ENCODE results near the gene MICAL2.
A peak's percentile ranks its signal among the peaks of the same experiment; 100 is the strongest.

The MICAL2 gene

GRCh38 chr11:12288212-12288930 is 178.0 kb downstream of the MICAL2 start:
- Histone ChIP-seq H3K4me3 (ENCODE audit: low read length) (peak overlapping the region; percentile 63), H3K4me2 (ENCODE audit: low read length) (peak overlapping the region; percentile 81), H3K36me3 (ENCODE audit: insufficient read depth, low read length) (no peaks in the 10 kb centered on the region), H3K27me3 (ENCODE audit: control insufficient read depth, insufficient read depth, low read length) (no peaks in the 10 kb centered on the region), H3K9ac (ENCODE audit: low read depth, low read length) (peak overlapping the region; percentile 86), H3K9me3 (replicated peaks; ENCODE audit: low read length) (no peaks in the 10 kb centered on the region), H3K4me1 (ENCODE audit: control insufficient read depth, insufficient read depth, low read length) (peaks cover 53% of the 10 kb centered on the region)

- Histone ChIP-seq H3K27me3 (ENCODE audit: control insufficient read depth, insufficient read depth, low read length) (no peaks in the 10 kb centered on the region), H3K4me2 (ENCODE audit: low read length) (peak overlapping the region; percentile 15), H3K9ac (ENCODE audit: low read depth, low read length) (no peak overlapping the region), H3K36me3 (ENCODE audit: insufficient read depth, low read length) (no peaks in the 10 kb centered on the region), H3K4me3 (ENCODE audit: low read length) (no peak overlapping the region), H3K4me1 (ENCODE audit: control insufficient read depth, insufficient read depth, low read length) (peaks cover 47% of the 10 kb centered on the region), H3K9me3 (replicated peaks; ENCODE audit: low read length) (no peaks in the 10 kb centered on the region)
These were observed 178.7 kb downstream of the MICAL2 start for GRCh38 chr11:12288931-12289666.

GRCh38 chr11:12289667-12290476 is 179.5 kb downstream of the MICAL2 start:
- peaks cover 40% of the 10 kb centered on the region for H3K4me1 ChIP-seq (ENCODE audit: control insufficient read depth, insufficient read depth, low read length)
- no peak overlapping the region for H3K4me3 ChIP-seq (ENCODE audit: low read length)
- no peaks in the 10 kb centered on the region for H3K27me3 ChIP-seq (ENCODE audit: control insufficient read depth, insufficient read depth, low read length)
- no peak overlapping the region for H3K4me2 ChIP-seq (ENCODE audit: low read length)
- H3K9ac ChIP-seq (ENCODE audit: low read depth, low read length) = no peak overlapping the region
- H3K9me3 ChIP-seq (replicated peaks; ENCODE audit: low read length) = no peaks in the 10 kb centered on the region
- H3K36me3 ChIP-seq (ENCODE audit: insufficient read depth, low read length) = no peaks in the 10 kb centered on the region

- peaks cover 33% of the 10 kb centered on the region for H3K4me1 ChIP-seq (ENCODE audit: control insufficient read depth, insufficient read depth, low read length)
- H3K4me2 ChIP-seq (ENCODE audit: low read length) = no peak overlapping the region
- H3K9me3 ChIP-seq (replicated peaks; ENCODE audit: low read length) = no peaks in the 10 kb centered on the region
- H3K27me3 ChIP-seq (ENCODE audit: control insufficient read depth, insufficient read depth, low read length) = no peaks in the 10 kb centered on the region
- no peaks in the 10 kb centered on the region for H3K36me3 ChIP-seq (ENCODE audit: insufficient read depth, low read length)
- no peak overlapping the region for H3K4me3 ChIP-seq (ENCODE audit: low read length)
- H3K9ac ChIP-seq (ENCODE audit: low read depth, low read length) = no peak overlapping the region
These were observed 180.1 kb downstream of the MICAL2 start for GRCh38 chr11:12290477-12290922.

- Histone ChIP-seq H3K9ac (ENCODE audit: low read depth, low read length) (no peak overlapping the region), H3K4me2 (ENCODE audit: low read length) (no peak overlapping the region), H3K4me1 (ENCODE audit: control insufficient read depth, insufficient read depth, low read length) (peaks cover 25% of the 10 kb centered on the region), H3K27me3 (ENCODE audit: control insufficient read depth, insufficient read depth, low read length) (no peaks in the 10 kb centered on the region), H3K4me3 (ENCODE audit: low read length) (no peak overlapping the region), H3K36me3 (ENCODE audit: insufficient read depth, low read length) (no peaks in the 10 kb centered on the region), H3K9me3 (replicated peaks; ENCODE audit: low read length) (no peaks in the 10 kb centered on the region)
These were observed 180.9 kb downstream of the MICAL2 start for GRCh38 chr11:12291313-12291712.

- no peaks in the 10 kb centered on the region for H3K9me3 ChIP-seq (replicated peaks; ENCODE audit: low read length)
- H3K36me3 ChIP-seq (ENCODE audit: insufficient read depth, low read length) = no peaks in the 10 kb centered on the region
- no peak overlapping the region for H3K9ac ChIP-seq (ENCODE audit: low read depth, low read length)
- no peaks in the 10 kb centered on the region for H3K27me3 ChIP-seq (ENCODE audit: control insufficient read depth, insufficient read depth, low read length)
- H3K4me3 ChIP-seq (ENCODE audit: low read length) = no peak overlapping the region
- peaks cover 21% of the 10 kb centered on the region for H3K4me1 ChIP-seq (ENCODE audit: control insufficient read depth, insufficient read depth, low read length)
- no peak overlapping the region for H3K4me2 ChIP-seq (ENCODE audit: low read length)
These were observed 181.4 kb downstream of the MICAL2 start for GRCh38 chr11:12291766-12292165.

GRCh38 chr11:12292766-12293165 is 182.4 kb downstream of the MICAL2 start:
- H3K4me3 ChIP-seq (ENCODE audit: low read length) = no peak overlapping the region
- H3K27me3 ChIP-seq (ENCODE audit: control insufficient read depth, insufficient read depth, low read length) = no peaks in the 10 kb centered on the region
- no peak overlapping the region for H3K9ac ChIP-seq (ENCODE audit: low read depth, low read length)
- peaks cover 13% of the 10 kb centered on the region for H3K4me1 ChIP-seq (ENCODE audit: control insufficient read depth, insufficient read depth, low read length)
- no peak overlapping the region for H3K4me2 ChIP-seq (ENCODE audit: low read length)
- no peaks in the 10 kb centered on the region for H3K36me3 ChIP-seq (ENCODE audit: insufficient read depth, low read length)
- H3K9me3 ChIP-seq (replicated peaks; ENCODE audit: low read length) = no peaks in the 10 kb centered on the region

GRCh38 chr11:12293486-12293885 is 183.1 kb downstream of the MICAL2 start:
- peaks cover 5% of the 10 kb centered on the region for H3K4me1 ChIP-seq (ENCODE audit: control insufficient read depth, insufficient read depth, low read length)
- H3K27me3 ChIP-seq (ENCODE audit: control insufficient read depth, insufficient read depth, low read length) = no peaks in the 10 kb centered on the region
- no peak overlapping the region for H3K4me3 ChIP-seq (ENCODE audit: low read length)
- H3K4me2 ChIP-seq (ENCODE audit: low read length) = no peak overlapping the region
- no peaks in the 10 kb centered on the region for H3K9me3 ChIP-seq (replicated peaks; ENCODE audit: low read length)
- no peaks in the 10 kb centered on the region for H3K36me3 ChIP-seq (ENCODE audit: insufficient read depth, low read length)
- H3K9ac ChIP-seq (ENCODE audit: low read depth, low read length) = no peak overlapping the region

GRCh38 chr11:12294613-12295012 is 184.2 kb downstream of the MICAL2 start:
- no peaks in the 10 kb centered on the region for H3K4me1 ChIP-seq (ENCODE audit: control insufficient read depth, insufficient read depth, low read length)
- no peaks in the 10 kb centered on the region for H3K36me3 ChIP-seq (ENCODE audit: insufficient read depth, low read length)
- H3K27me3 ChIP-seq (ENCODE audit: control insufficient read depth, insufficient read depth, low read length) = no peaks in the 10 kb centered on the region
- no peak overlapping the region for H3K4me2 ChIP-seq (ENCODE audit: low read length)
- H3K9me3 ChIP-seq (replicated peaks; ENCODE audit: low read length) = no peaks in the 10 kb centered on the region
- H3K9ac ChIP-seq (ENCODE audit: low read depth, low read length) = no peak overlapping the region
- H3K4me3 ChIP-seq (ENCODE audit: low read length) = no peak overlapping the region

GRCh38 chr11:12295943-12296342 is 185.6 kb downstream of the MICAL2 start:
- H3K4me3 ChIP-seq (ENCODE audit: low read length) = no peak overlapping the region
- no peaks in the 10 kb centered on the region for H3K4me1 ChIP-seq (ENCODE audit: control insufficient read depth, insufficient read depth, low read length)
- no peaks in the 10 kb centered on the region for H3K27me3 ChIP-seq (ENCODE audit: control insufficient read depth, insufficient read depth, low read length)
- no peaks in the 10 kb centered on the region for H3K36me3 ChIP-seq (ENCODE audit: insufficient read depth, low read length)
- no peak overlapping the region for H3K4me2 ChIP-seq (ENCODE audit: low read length)
- no peak overlapping the region for H3K9ac ChIP-seq (ENCODE audit: low read depth, low read length)
- no peaks in the 10 kb centered on the region for H3K9me3 ChIP-seq (replicated peaks; ENCODE audit: low read length)

- Histone ChIP-seq H3K9me3 (replicated peaks; ENCODE audit: low read length) (no peaks in the 10 kb centered on the region), H3K4me1 (ENCODE audit: control insufficient read depth, insufficient read depth, low read length) (peaks cover 3% of the 10 kb centered on the region), H3K4me3 (ENCODE audit: low read length) (no peak overlapping the region), H3K36me3 (ENCODE audit: insufficient read depth, low read length) (no peaks in the 10 kb centered on the region), H3K4me2 (ENCODE audit: low read length) (no peak overlapping the region), H3K9ac (ENCODE audit: low read depth, low read length) (no peak overlapping the region), H3K27me3 (ENCODE audit: control insufficient read depth, insufficient read depth, low read length) (no peaks in the 10 kb centered on the region)
These were observed 188.2 kb downstream of the MICAL2 start for GRCh38 chr11:12298610-12299009.

All from skeletal muscle satellite cell (primary cell).